Hematopoietic multipotent progenitor cell treated with erythropoietin and hydrocortisone succinate and interleukin-3 and kit ligand, for 15 days (in vitro differentiated cells): ENCODE results near the gene METTL16.
"Not testable (repeated sequence)": the region's sequence is repeated elsewhere in the genome, so short reads cannot be mapped to it uniquely, and the experiment has no call there.

ENCODE experiments used
- DNase-seq: peaks from one replicate; pipeline ENCODE4 v3.0.0-alpha.2; 2015; ENCODE audit warnings: low spot score

METTL16 gene

DNA sequence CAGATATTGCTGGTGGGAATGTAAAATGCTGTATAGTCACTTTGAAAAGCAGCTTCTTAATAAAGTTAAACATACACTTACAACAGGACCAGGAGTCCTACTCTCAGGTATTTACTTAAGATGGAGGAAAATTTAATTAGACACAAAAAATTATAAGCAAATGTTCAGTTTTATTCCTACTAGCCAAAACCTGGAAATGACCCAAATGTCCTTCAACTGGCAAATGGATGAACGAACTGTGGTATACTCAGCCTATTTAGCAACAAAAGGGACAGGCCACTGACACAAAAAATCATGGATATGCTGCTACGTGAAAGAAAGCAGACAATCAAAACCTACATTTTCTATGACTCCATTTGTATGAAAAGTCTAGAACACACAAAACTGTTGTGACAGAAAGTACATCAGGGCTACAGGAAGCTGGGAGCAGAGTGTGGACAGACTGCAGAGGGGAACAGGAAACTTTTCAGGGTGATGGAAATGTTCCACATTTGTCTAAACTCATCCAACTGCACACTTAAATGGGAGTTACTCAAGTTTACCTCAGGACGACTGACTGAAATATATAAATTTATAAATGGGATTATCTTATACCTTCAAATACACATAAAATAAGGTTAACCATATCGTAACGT, 61.6 kb downstream of the METTL16 start:
- DNase-seq = no peak

DNA sequence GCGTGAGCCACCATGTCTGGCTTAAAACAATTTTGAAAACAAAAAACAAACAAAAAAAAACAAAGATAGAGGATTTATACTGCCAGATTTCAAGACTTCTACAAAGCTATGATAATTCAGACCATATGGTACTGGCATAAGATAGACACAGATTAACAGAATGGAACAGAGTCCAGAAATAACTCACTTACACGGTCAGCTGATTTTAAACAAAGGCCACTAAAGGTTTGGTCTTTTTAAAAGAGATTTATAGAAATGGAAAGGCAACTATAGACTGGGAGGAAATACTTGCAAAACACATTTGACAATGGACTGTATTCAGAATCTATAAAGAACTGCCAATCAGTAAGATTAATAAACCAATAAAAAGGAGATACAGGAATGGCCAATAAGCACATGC, 62.2 kb downstream of the METTL16 start:
- DNase-seq = no peak

DNA sequence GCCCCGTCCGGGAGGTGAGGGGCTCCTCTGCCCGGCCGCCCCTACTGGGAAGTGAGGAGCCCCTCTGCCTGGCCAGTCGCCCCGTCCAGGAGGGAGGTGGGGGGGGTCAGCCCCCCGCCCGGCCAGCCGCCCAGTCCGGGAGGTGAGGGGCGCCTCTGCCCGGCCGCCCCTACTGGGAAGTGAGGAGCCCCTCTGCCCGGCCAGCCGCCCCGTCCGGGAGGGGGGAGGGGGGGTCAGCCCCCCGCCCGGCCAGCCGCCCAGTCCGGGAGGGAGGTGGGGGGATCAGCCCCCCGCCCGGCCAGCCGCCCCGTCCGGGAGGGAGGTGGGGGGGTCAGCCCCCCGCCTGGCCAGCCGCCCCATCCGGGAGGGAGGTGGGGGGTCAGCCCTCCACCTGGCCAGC, 64.2 kb downstream of the METTL16 start:
- not testable (repeated sequence) for DNase-seq

DNA sequence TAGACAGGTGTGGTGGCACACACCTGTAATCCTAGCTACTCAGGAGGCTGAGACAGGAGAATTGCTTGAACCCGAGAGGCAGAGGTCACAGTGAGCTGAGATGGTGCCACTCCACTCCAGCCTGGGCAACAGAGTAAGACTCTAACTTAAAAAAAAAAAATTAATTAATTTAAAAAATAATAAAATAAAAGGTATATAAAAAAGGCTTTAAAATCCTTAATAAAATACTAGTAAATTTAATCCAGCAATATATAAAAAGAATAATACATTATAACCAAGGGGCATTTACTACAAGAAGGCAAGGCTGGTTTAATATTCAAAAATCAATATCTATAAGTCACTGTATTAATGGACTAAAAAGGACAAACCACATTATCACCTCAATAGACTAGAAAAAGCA, 66.0 kb downstream of the METTL16 start:
- DNase-seq = no peak

DNA sequence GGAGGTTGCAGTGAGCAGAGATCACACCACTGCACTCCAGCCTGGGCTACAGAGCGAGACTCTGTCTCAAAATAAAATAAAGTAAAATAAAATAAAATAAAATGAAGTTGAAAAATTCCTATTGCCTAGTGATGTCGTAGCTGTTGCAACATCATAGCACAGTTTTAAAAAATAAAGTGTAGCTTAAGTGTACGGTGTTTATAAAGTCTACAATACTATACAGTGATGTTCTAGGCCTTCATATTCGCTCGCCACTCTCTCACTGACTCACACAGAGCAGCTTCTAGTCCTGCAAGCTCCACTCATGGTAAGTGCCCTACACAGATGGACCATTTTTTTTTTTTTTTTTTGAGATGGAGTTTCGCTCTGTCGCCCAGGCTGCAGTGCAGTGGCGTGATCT, 67.3 kb downstream of the METTL16 start:
- DNase-seq = no peak

DNA sequence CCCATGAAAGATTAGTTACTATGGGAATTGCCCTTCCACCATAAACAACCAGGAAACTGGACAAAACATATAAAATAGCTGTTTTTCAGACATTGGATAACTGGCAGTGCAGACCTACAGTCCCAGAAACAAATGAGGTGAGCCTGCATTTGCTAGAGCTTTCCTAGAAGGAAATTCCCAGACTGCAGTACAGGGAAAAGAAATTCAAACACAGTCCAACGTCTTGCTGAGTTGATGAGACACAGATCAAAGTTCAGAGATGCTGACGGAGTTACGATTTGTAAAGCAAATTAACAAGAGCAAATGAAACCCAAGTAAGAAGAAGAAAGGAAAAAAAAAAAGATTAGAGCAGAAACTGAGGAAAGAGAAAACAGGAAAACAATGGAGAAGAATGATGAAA, 69.5 kb downstream of the METTL16 start:
- DNase-seq = no peak

DNA sequence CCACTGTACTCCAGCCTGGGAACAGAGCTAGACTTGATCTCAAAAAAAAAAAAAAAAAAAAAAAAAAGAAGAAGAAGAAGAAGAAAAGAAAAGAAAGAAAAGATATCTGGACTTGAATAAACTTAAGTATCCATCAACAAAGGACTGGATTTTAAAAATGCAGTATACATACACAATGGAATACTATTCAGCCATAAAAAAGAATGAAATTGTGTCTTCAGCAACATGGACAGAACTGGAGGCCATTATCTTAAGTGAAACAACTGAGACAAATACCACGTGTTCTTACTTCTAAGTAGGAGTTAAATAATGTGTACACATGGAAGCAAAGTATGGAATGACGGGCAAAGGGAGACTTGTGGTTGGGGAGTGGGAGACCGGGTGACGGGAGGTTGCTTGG, 70.8 kb downstream of the METTL16 start:
- DNase-seq = no peak

DNA sequence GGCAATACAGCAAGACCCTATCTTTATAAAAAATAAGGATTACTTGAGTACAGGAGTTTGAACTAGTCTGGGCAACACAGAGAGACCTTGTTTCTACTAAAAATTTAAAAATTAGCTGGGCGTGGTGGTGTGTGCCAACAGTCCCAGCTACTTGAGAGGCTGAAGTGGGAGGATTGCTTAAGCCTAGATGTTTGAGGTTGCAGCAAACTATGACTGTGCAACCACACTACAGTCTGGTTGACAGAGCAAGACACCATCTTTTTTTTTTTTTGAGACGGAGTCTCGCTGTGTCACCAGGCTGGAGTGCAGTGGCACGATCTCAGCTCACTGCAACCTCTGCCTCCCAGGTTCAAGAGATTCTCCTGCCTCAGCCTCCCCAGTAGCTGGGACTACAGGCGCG, 71.7 kb downstream of the METTL16 start:
- not testable (repeated sequence) for DNase-seq

DNA sequence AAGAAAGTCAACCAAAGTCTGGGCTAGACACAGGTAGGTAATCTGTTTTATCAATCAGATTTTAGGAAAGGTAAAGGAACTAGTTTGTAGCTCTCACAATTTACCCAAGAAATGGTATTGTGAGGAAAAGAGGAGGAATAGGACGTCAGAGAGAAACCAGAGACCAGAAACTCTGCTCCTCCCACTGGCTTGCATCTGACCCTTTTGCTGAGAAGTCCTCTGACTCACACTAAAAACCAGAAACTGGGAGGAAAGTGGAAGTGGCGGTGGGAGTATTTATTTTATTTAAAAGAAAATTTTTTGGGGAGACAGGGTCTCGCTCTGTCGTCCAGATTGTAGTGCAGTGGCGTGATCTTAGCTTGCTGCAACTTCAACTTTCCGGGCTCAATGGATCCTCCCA, 72.9 kb downstream of the METTL16 start:
- DNase-seq = no peak

DNA sequence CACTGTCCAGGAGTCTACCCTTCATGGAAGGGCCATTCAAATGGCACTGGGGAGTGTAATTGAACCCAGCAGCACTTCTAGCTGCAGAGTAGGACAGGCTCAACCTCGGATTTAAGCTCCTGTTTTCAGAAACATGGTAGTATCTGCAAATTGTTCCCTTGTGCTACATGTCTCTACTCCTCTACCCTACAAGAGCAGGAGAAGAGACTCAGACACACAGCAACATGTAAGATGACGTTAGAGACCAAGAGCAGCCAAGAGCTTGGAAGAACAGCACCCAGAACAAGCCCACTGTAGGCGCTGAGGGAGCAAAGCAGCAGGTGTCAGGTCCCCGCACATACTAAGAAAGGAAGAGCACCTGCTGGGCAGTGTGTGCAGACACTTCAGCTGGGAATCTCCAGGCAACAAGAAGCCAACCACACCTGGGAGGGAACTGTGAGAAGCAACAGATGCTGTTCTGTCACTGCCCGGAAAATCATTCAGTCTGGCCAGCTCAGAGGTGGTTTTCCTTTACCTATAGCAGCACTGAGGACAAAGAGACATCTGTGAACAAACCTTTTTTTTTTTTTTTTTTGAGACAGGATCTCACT, 75.3 kb downstream of the METTL16 start:
- no peak for DNase-seq

DNA sequence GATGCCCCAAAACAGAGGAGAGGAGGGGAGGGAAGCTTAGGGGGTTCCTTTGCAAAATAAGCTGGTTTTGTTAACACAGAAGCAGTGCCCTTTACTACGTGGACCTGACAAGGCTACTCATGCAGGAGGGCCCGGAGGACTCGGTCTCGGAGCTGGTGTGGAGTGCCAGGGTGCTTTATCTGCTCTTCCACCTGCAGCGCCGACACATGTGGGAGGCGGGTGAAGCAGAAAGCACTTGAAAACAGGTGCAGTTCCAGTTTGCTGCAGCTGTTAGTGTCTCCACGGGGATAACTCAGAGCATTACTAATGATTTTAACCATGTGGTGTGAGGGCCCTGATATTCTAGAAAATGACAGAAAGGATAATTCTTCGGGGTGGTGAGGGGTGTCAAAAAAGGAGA, 75.8 kb downstream of the METTL16 start:
- no peak for DNase-seq

DNA sequence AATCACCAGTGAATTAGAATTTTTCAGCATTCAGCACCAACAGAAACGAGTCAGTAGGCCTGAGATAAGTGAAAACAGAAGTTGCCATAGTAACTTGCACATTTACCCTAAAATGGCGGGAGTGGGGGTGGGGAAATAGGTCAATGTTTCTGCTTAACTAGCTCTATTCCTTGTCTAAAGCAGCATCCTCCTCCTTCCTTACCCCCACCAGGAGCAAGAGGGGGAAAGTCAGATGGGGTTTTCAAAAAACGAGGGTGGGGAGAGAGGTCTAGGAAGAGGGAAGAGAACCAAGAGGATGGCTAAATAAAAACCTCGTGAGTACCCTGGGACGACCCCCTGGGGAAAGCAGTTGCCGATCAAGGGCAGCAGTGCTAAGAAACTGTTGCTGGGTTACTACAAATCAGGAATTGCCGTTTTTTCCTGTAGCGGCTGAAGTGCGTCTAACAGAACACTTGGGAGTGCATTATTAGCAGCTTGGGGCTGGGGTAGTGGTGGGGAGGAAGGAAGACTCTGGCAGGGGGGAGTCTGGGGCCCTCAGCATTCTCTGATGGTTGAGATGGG, 76.4 kb downstream of the METTL16 start:
- DNase-seq = no peak

DNA sequence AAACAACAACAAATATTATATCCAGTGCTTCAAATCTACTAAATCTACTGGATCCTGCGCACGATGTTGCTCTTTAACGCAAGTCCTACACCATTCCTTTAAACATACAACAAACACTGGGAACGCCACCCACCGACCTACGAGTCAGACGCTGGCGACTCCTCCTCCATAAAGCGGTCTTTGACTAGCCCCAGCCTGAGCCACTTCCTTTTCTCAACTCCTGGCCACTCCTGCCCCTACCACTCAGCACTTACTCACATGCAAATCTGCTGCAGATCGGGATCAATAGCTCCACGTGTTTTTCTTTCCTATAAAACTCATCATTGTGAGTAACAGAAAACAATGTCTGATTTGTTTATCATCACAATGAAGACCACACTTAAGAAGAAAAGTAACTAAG, 78.0 kb downstream of the METTL16 start:
- no peak for DNase-seq

DNA sequence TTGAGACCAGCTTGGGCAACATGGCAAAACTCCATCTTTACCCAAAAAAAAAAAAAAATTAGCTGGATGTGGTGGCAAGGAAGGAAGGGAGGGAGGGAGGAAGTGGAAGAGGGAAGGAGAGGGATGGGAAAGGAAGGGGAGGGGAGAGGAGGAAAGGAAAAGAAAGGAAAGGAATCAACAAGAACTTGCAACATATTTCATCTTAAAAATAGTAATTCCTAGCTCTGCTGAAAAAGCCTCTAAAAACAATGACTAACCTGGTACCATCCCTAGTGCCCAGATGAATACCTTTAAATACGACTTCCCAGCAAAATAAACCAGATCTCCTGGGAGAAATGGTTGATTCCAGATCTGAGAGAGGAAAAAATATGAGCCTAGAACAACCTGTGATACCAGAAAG, 83.8 kb downstream of the METTL16 start:
- DNase-seq = no peak

DNA sequence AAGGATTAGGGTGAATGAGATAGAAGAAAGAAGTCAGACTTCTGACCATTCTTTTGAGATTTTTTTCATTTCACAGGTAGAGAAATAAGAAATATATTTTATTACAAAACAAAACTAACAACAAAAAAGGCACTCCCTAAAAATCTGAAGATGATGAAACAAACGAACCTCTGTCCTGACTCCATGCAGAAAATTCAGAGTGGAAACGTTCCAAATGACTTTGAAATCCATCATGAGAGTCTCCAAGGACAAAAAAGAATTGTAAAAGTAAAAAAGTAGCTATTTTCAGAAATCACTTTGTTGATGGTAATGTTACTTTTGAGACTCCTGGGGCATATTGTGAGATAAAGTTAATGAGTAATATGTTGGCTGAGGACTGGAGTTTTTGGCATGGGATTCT, 84.5 kb downstream of the METTL16 start:
- no peak for DNase-seq

DNA sequence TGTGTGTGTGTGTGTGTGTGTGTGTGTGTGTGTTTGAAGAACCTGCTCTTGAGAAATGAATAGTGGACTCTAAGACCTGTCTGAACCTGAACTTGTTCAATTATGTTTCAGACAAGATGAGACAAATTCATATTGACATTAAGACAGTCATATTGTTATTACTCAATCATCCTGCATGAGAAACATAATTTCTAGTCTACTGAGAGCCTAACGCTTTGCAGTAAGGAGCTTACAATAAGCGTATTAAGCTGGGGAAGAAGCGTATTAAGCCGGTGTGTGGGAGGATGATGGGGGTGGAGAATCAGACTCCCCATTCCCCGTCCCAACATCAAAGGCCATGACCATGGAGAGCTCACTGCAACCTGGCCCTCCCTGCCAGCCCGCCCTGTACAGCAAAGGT, 88.4 kb downstream of the METTL16 start:
- no peak for DNase-seq

DNA sequence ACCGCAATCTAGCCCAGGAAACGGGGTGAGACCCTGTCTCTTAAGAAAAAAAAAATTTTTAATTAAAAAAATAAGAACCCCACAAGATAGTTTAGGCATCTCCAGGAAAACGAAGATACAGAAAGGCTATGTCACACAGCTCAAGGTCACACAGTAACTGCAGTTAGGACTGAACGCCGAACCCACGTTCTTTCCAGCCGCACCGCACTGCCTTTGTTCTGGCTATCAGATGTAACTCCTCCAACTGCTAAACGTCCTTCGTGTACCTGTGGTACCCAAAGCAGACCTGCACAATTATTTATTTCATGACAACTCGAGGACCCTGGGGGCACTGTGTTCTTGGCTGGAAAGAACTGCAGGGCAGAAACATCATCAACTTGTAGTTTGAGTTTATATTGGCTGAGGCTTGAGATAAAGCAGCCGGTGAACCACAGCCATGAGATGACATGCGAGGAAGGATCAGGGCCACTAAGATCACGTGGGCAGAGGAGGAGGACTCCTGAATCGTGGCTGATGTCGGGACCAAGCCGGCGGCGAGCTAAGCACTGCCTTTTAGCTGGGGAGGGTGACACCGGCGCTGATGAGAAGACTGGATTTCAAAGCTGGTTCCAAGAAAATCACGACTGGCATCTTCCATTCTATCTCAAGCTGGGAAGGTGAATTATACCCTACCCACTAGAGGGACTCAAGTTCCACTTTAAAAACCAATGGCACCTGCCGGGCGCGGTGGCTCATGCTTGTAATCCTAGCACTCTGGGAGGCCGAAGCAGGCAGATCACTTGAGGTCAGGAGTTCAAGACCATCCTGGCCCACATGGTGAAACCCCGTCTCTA, 90.2 kb downstream of the METTL16 start:
- no peak for DNase-seq

DNA sequence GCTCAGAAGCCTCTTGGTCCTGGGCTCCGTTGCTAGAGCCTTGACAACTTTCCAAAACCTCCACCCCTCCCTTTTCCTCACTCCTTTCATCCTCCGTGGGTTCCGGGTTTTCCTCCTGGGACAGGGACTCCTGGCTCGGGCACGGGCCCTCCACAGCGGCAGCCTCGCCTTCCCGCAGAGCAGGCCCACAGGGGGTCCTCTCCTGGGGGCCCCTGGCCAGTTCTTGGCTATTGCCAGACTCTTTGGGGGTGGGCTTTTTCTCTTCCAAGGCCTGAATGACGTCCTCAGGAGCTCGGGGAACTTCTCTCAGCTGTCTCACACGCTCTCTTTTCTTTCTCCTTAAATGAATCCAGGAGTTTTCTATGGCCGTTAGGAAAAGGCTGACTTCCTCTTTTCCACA, 91.5 kb downstream of the METTL16 start:
- DNase-seq = no peak

DNA sequence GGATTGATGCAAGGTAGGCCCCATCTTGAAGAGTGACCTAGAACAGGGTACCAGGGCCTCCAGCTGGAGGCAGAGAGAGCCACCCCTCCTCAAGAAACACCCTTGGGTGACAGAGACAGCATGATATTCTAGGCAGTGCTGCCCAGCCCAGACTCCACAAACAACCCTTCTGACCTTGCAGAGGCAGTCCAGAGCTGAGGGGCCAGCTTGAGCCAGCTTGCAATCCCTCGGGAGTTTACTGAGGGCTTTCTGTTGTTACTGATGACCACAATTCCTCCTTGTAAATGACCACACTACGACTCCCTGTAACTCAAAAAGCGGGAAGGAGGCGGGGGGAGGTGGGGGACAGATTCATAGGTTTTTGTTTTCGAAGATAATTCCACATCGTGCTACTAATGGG, 92.2 kb downstream of the METTL16 start:
- no peak for DNase-seq

DNA sequence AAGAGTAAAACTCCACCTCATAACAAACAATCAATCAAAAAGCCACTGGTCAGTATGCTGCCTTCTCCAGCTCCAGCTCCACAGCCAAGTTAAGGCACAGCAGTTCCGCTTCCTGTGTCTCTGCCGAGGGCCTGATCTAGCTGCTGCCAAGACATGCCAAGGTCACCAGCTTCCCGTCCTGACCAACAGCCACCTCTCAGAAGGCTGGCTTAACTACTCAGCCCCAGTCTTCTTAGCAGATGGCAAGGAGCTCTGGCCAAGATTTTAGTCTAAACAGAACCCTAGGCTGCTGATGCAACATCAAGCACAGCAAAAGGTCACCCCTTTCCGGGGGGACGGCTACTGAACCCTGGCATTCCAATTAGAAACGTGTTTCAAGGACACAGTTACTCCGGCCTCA, 93.1 kb downstream of the METTL16 start:
- DNase-seq = no peak

DNA sequence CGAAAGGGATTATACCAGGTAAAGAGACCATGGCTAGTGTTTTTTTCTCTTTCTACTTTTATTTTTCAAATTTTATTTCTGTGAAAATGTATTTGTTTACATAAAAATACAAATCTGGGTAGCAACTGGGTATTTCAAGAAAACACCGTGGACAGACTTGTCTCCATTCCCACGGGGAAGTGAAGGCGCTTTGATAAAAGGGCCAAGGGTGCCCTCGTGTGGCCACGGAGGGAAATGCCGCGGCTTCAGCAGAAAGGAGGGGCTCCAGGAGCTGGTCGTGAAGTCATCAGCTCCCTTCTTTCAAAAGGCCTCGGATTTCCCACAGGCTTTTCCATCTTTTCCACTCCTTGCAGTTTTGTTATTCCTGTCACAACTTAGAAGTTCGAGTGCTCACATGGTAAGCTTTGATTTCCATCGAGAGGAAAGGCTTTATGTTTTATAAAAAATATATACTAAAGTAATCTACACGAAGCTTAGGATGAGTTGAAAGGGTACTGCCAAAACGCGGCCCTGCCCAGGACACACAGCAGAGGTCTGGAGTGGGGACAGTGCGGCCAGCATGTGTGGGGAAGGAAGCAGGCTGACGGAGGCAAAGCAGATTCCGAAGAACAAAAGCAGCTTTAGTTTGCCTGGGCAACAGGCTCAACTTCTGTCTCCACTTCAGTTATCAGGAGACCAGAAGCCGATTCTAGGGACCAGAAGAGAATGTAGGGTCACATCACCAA, 95.5 kb downstream of the METTL16 start:
- peak; percentile 89 for DNase-seq

DNA sequence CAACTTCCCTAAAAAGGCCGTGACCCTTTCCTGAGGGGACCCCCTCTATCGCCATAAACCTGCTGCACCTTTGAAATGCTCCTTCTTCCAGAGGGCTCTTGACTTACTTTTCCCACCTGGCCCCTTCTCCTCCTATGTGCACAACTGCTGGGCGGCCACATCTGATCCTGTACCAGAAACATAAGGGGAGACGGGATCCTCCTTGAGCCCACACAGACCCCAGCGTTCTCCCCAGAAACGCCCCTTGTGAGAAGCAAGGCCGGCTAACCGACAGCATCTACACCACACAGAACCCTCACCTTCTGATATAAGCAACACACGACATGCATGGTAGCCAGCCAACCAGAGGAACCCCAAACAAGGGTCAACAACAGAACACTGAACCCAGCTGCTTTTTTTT, 96.6 kb downstream of the METTL16 start:
- no peak for DNase-seq
